HG03064 (cell line): Measurements from ENCODE around the gene GYG2.
"Not testable (repeated sequence)": the region's sequence is repeated elsewhere in the genome, so short reads cannot be mapped to it uniquely, and the experiment has no call there.

ENCODE experiments used
- ATAC-seq: cut with Tn5 transposase; IDR thresholded peaks from one replicate; pipeline ENCODE4 v1.9.1; 2021; ENCODE audit warnings: low read depth; ENCODE audit not compliant: unreplicated experiment

GYG2 gene

DNA sequence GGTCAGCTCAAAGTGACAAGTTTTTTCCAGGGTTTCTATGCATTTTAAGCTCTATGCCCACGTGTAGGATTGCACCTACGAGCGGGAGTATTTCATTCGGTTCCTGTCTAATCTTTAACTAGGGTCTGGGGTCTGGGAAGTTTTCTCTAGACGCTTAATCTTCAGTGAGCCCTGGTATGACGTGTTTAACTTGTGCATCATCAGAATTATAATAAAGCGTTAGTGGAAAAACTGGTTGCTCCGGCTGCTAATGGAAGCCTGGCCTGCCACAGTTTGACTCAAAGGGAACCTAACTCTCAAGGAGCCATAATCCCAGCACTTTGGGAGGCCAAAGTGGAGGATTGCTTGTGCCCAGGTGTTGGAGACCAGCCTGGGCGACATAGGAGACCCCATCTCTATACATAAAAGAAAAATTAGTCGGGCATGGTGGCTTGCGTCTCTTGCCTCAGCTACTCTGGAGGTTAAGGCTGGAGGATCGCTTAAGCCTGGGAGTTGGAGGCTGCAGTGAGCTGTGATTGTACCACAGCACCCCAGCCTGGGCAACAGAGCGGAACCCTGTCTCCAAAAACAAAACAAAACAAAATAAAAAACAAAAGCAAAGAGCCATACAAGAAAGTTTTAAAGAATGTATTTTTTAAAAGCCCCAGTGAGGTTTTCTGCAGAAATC lies 70.2 kb downstream of the GYG2 start:
- no peak for ATAC-seq

DNA sequence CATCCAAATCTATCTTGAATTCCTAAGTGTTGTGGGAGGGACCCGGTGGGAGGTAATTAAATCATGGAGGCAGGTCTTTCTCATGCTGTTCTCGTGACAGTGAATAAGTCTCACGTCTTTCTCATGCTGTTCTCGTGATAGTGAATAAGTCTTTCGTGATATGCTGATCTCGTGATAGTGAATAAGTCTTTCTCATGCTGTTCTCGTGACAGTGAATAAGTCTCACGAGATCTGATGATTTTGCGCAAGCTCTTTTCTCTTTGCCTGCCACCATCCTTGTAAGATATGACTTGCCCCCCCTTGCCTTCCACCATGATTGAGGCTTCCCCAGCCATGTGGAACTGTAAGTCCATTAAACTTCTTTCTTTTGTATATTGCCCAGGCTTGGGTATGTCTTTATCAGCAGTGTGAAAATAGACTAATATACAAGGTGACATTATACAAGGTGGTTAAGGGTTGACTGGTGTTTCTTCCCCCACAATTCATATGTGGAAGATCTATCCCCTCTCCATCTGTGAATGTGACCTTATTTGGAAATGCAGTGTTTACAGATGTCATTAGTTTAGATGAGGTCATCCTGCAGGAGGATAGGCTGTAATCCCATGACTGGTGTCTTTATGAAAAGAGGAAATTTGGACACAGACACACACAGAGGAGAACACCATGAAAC lies 72.8 kb downstream of the GYG2 start:
- no peak for ATAC-seq

DNA sequence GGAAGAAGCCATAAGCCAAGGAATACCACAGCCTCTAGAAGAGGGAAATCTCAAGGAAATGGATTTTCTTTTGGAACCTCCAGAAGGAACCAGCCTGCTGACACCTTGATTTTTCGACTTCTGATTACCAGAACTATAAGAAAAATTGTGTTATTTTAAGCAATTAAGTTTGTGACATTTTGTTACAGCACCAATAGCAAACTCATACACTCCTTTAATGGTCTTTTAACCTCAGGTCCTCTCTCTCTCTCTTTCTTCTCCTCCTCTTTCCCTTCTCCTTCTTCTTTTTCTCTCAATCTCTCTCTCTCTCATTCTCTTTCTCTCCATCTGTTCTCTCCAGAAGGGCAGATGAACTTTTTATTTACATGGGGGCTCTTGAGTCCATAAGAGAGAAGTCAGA lies 74.1 kb downstream of the GYG2 start:
- no peak for ATAC-seq

DNA sequence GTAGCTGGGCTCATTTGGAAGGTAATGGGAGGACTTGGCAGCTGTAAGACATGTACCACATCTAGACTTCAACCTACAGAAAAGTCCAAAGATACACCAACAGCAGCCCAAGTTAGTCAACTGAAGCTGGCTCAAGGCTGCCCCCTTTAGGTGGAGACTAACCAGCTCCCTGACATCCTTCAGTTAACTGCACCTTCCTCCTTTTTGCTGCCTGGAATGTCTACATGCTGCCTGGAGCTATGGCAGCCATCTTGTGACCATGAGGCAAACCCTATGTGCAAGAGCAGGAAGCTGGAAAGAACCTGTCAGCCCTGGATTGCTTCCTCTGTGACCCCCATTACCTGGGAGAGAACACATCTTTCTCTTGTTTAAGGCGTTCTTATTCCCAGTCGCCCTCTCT lies 74.6 kb downstream of the GYG2 start:
- no peak for ATAC-seq

DNA sequence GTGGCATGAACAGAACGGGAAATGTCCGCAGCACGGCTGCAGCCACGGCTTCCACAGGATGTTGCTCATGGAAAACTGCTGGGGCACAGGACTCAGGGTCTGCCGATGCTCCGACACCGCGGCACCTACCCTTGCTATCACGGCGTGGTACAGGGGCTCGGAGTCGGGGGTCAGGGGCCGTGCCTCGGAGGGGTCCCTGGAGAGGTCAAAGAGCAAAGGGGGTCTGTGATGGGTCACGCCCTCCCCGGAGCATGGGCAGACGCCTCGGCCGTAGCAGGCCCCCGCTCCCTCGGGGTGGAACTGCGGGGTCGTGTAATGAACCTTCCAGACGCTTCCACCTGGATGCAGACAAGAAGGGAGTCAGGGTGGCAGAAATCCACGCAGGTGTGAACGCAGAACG lies 78.6 kb downstream of the GYG2 start:
- no peak for ATAC-seq

DNA sequence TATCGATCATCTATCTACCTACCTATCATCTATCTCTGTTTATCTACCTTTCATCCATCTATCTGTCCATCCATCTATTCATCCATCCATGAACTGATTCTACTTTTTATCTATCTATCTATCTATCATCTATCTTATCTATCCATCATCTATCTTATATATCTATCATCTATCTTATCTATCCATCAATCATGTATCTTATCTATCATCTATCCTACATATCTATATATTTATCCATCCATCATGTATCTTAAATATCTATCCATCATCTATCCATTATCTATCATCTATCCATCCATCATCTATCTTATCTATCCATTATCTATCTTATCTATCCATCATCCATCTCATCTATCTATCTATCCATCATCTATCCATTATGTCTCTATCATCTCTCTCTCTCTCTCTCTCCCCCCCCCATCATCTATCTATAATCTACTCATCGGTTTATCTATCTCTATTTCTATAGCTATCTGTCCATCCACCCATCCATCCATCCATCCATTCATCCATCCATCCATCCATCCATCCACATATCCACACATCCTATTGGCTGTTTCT lies 79.5 kb downstream of the GYG2 start:
- no peak for ATAC-seq

DNA sequence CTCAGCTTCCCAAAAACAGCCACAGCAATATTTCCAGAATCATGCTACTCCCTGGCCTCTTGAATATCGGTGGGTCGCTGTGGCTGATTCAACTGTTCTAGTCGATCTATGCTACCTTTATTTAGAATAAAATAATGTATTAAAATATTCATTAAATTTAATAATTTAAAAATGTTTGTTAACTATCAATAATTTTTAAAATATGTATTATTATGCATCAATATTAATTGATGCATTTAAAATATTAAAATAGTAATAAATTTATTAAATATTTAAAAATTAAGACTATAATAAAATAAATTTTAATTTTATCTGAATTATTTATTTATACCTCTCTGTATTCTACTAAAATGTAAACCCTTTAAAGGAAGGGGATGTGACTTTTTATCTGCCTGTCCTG lies 81.4 kb downstream of the GYG2 start:
- no peak for ATAC-seq

DNA sequence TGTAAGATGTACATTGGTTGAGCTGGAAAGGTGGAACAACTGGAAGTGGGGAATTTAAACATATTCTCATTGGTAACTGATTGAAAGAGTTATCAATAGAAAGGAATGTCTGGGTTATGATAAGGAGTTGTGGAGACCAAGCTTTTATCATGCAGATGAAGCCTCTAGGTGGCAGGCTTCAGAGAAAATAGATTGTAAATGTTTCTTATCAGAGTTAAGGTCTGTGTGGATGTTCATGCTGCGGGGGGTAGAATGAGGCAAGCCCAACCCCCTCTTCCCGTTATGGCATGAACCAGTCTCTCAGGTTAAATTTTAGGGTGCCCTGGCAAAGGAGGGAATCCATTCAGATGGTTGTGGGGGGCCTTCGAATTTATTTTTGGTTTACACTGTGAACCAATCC lies 84.4 kb downstream of the GYG2 start:
- ATAC-seq, result no peak

DNA sequence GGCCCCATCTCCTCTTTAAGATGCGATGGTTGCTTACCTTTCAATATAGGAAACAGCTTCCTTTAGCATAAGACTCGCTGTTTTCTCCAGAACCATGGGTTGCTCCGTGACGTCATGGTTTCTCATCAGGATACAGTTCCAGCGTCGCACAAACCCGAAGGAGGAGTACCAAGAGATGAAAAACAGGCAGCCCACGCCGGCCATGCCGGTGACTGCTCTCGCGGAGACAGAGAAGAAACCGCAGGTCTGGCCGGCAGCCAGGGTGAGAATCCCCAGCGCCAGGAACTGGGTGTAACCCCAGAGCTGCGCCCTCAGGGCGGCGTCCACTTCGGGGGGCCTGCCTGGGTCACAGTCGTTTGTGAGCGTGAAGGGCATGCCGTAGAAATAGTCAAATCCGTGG lies 89.0 kb downstream of the GYG2 start:
- no peak for ATAC-seq

DNA sequence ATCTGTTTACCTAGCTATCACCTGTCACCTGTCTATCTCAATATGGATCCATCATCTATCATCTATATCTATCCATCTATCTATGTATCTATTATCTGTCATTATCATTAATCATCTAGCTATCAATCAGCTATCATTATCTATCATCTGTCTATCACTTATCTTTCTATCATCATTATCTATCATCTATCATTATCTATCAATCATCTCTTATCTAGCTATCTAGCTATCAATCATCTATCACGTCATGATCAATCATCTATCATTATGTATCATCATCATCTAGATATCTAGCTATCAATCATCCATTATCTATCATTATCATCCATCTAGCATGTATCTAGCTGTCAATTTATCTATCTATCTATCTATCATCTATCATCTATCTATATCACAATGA lies 92.5 kb downstream of the GYG2 start:
- no peak for ATAC-seq

DNA sequence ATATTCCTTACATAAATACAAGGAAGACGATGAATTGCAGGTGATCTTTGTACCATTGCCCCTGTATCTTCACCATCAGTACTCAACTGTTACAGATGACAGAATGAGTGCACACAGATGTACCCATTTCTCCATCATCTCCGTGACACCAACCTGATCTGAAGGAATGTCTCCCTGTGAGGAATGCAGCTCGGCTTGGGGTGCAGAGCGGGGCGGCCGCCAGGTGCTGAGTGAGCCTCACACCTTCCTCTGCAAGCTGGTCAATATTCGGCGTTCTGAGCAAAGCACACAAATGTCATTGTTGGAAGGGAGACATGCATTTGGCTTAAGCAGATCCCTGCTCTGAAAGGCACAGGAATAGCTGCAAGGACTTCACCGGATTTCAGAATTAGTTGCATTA lies 93.0 kb downstream of the GYG2 start:
- ATAC-seq, result no peak

DNA sequence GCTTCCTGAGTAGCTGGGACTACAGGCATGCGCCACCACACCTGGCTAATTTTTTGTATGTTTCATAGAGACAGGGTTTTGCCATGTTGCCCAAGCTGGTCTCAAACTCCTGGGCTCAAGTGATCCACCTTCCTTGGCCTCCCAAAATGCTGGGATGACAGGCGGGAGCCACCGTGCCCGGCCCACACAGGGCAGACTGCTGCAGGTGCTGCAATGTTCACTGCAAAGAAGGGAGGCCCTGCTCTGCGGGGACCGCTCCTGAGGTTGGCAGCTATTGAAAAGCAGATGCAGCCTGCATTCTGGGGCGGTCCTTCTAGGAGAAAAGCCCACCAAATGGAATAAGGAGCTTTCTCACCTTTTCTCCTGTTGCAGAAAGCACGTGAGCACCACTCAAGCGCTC lies 95.4 kb downstream of the GYG2 start:
- no peak for ATAC-seq

DNA sequence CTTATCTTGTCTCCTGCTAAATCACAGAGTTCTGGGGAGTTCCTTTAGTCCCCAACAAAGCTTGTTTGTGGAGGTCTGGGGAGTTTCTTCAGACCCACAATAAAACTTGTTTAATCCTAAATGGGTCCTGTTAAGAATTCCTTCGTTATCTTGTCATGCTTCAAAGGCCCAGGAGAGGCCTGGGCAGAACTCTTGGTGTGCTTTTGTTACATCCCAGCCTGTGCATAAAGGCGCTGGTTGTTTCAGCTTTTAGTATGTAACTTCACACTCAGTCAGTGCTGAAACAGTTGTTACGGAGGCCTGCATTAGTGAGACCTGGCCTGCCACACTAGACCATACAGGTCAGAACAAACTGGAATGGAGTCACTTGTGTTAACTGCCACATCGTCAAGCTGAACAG lies 97.5 kb downstream of the GYG2 start:
- not testable (repeated sequence) for ATAC-seq

DNA sequence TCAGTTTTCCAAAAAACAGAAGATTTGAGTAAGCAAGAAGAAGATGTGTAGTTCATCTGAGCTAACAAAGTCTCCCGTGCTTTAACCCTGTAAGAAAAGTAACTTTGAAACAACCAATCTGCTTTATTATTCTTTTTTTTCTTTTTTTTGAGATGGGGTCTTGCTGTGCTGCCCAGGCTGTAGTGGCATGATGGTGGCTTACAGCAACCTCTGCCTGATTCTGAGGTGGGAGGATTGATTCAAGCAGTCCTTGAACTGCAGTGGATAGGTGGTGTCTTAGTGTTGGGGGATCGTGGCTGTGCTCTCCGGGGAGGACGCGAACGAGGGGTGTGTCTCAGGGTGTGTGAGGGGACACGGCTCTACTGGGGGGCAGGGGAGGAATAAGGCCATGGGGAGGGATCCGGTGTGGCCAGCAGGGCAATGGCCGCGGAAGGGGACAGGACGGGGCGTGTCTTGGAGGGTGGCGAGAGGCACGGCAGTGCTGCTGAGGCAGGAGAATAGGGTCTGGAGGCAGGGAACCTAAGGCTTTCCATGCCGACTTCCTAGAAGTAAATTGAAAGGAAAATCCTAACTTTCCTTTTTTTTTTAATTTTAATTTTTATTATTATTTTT lies 98.0 kb downstream of the GYG2 start:
- ATAC-seq, result no peak

DNA sequence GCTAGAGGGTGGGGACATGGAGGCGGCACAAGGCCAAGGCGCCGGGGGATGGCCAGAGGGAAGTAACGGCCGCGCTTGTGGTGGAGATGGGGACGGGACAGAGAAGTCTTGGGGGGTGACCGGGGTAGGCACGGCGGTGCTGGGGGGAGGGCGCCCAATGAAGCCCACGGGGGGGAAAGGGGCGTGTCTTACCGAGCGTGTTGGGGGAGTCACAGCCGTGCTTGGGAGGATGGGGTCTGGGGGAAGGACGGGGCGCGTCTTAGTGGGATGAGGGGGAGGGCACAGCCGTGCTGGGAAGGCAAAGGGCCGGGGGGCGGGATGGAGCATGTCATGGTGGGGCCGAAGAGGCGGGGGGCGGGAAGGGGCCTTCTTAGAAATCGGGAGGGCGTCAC lies 99.5 kb downstream of the GYG2 start:
- no peak for ATAC-seq

DNA sequence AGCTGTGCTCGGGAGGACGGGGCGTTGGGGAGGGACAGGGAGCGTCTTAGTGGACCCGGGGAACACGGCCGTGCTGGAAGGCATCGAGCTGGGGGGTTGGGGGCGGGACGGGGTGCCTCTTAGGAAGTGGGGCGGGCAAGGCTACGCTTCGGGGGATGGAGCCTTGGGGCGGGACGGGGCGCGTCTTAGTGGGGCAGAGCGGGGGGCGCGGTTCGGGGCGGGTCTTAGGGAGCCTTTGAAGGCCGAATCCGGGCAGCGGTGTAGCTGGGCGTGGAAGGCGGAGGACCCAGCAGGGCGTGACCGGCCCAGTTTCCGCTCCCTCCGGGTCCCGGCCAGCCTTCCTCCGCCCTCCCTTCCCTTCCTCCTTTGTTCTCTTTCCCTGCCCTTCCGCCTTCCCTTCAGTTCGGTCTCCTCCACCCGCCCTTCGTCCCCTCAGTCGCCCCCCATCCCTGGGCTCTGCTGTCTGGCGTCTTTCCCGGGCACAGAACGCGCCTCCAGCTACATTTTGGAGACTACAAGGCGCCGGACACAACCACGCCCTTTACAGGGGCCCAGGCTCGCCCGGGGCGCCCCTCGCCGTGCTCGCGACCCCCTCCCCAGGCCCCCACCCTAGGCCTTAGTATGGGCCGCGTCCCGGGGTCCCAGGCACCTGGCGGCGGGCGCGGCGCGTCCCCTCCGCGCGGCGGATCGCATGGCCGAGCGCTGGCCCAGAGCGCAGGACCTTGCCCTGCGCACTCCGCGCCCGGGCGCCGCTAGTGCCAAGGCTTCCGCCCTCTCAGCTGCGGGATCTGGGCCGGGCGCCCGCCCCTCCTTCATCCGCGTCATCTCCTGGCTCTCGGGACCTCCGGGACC lies 100.1 kb downstream of the GYG2 start, which contains the start of gene ARSD:
TSS of gene ARSD (minus strand) at position 757 of the 852 bp plus-strand sequence. CDS start at position 693, 64 bp downstream.
- ATAC-seq, result peak; percentile 91

DNA sequence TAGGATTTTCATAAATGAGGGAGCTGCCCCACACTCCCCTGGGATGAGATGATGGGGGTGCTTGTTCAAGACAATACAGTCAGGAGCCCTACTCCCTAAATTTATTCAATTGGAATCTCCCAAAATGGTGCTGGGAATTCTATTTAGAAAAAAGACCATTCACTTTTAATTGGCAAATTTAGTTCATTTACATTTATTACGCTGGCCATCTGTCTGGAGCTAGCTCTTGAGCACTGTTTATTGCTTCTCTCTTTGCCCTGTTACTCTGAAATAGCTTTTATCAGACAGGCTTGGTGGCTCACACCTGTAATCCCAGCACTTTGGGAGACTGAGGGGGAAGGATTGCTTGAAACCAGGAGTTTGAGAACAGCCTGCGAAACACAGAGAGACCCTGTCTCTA lies 102.4 kb downstream of the GYG2 start:
- no peak for ATAC-seq

DNA sequence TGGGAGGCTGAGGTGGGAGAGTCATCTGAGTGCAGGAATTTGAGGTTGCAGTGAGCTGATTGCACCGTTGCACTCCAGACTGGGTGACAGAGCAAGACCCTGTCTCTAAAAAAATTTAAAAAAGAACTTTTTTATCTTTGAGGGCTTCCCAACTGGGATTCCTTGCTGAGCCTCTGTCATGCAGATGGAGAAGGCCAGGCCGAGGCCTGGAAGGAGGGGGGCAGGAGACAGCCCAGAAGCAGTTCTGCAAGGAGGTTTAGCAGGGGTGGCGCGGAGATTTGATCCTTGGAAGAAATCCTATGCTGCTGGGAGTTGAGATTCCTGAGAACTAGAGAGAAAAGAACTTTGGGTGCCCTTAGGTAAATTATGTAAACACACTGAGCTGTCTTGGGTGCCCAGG lies 102.9 kb downstream of the GYG2 start:
- no peak for ATAC-seq
